Epithelial cell of prostate (primary cell): ENCODE results near the gene PRSS21.
A peak's percentile ranks its signal among the peaks of the same experiment; 100 is the strongest.

Source experiments
- DNase-seq: peaks from one replicate; pipeline ENCODE4 v3.0.0-alpha.2; 2011; ENCODE audit warnings: low read depth, low spot score
- H3K27ac ChIP-seq: fragments of 450-650 bp; 2 replicates; pipeline ENCODE4 v1.5.1; 2017; ENCODE audit warnings: mild to moderate bottlenecking

PRSS21 gene

DNA sequence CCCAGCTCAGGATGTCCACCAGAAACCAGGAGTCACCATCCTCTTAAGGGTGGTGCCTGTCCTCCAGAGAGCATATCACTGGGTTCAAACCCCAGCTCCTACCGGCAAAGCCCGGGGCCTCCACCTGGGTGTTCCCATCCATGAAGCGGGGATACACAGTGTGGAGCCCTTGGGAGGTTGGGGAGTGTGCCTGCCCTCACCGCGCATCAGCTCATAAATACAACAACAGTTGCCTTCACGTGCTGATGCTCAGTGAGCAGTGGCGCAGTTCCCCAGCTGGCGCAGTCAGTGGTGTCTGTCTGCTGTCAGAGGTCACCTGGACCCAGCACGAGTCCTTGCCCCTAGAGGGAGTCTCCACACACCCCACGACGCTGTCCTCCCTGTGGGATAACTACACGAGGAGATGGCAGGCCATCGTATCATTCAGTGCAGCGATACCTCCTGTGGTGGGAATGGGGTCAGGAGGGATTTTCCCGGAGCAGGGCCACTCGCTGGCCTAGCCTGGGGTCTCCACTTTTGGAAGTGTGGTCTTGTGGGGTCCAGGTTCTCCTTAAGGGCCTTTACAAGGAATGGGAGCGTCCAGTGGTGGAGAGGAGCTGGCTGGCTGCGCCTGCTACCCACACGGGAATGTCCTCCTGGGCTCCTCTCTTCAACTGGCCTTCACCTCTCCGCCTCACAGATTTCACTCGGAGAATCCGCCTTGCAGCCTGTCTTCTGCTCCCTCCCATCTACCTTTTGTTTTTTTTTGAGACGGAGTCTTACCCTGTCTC, 37.7 kb upstream of the PRSS21 start:
- no peak for DNase-seq
- no peak overlapping the region for H3K27ac ChIP-seq

- no peak for DNase-seq
- no peak overlapping the region for H3K27ac ChIP-seq
These were observed 36.8 kb upstream of the PRSS21 start for GRCh38 chr16:2779978-2780898.

GRCh38 chr16:2782583-2783351, 34.3 kb upstream of the PRSS21 start:
- H3K27ac ChIP-seq = no peak overlapping the region
- DNase-seq = no peak

DNA sequence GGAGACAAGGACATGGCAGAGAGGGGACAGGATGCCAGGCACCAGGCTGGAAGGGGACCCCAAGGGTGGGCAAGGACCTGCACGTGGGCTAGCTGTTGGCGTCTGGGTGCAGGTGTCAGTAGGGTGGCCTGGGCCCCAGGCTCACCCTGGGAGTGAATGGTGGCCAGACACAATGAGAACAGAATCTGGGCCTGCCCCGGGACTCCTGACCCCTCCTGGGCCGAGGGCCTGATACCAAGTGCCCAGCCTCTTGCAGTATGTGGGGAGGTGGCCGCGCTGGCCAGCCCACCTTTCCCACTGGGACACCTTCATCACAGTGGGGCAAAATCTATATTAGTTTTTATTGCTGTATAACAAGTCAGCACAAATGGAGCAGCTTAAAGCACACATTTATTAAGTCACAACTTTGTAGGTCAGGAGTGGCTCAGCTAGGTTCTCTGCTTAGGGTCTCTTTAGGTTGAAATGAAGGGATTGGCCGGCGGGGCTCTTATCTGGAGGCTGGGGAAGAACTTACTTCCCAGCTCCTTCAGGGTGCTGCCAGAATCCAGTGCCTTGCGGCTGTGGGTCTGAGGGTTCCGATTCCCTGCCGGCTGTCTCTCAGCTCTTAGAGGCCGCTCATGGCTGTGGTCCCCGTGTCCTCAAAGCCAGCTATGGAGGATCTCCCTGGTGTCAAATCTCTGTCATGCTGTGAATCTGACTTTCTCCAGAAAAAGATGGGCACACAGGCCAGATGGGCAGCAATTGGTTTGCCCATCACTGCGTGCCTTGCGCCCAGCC, 33.3 kb upstream of the PRSS21 start:
- DNase-seq = no peak

GRCh38 chr16:2784358-2785100, 32.5 kb upstream of the PRSS21 start:
- H3K27ac ChIP-seq = no peak overlapping the region
- no peak for DNase-seq

More for the DNA sequence above, 33.3 kb upstream of the PRSS21 start:
- no peak overlapping the region for H3K27ac ChIP-seq

DNA sequence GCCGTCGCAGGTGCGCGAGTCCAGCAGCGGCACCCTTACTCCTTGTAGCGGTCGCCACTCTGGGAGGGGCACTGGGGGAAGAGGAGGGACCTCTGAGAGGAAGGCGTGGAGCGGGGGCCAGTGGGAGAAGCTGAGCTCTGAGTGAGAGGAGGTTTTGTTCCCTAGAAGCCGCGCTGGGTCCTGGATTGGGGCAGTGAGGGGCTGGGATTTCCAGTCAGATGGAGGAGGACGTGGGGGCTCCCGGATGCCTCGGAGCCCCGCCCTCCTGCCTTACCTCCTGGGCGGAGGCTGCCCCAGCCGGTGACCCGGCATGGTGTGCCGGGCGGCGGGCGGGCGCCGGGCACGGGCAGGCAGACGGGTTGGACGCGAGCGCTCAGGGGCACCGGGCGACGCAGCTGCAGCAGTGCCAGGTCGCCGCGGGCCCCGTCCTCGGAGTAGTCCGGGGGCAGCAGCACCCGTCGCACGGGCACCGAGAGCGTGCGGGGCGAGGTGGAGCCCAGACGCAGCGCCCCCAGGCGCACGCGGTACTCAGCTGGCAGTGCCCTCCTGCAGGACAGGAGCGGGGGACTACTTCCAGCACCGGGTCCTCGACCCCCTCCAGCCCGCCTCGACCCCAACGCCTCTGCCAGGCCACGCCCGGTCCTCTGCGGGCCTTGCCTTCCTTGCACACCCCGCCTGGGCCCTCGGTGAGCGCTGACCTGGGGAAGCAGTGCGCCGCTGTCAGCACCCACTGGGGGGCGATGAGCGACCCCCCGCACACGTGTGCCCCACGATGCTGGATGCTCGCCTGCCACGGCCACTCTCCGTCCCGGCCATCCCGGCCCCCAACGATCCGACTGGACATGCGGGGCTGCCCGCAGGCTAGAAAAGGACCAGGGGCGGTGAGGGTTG, 31.7 kb upstream of the PRSS21 start:
- no peak for DNase-seq
- no peak overlapping the region for H3K27ac ChIP-seq

DNA sequence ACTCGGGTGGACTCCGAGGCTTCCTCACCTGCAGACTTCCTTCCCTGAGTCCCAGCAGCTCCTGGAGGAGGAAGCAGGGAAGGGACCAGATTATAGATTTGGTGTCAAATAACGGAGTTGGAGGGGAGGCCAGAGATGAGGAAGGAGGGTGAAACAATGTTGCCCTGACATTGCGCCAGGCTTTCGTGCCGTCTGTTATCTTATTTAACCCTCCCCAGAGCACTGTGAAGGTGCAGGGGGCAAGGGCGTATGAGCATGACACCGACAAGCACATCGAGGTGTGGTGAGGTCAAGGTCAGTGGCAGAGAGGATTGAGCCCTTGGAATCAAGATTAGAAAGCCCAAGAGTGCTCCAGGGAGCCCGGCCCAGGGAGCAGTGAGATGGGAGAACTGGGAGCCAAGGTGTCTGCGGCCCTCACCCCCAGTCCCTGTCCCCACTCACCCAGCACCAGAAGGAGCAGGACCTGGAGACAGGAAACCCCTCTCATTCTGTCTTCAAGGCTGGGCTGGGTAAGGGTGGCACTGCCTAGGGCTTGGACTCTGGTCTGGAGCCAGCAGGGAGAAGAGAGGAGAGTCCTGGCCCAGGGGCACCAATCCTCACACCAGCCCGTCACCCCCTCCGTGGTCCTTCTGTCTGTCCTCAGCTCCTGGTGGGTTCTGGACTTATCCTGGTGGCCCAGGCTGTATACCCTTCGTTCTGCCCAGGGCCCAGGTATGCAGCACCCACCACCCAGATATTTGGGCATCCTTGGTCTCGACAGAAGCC, 30.8 kb upstream of the PRSS21 start:
- no peak for DNase-seq
- no peak overlapping the region for H3K27ac ChIP-seq

DNA sequence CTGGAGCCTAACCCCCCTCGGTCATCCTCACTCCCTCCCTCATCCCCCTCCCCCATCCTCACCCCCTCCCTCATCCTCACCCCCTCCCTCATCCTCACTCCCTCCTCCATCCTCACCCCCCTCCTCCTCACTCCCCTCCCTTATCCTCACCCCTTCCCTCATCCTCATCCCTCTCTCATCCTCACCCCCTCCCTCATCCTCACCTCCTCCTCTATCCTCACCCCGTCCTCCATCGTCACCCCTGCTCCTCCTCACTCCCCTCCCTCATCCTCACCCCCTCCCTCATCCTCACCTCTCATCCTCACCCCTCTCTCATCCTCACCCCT, 30.2 kb upstream of the PRSS21 start:
- DNase-seq = no peak
- no peak overlapping the region for H3K27ac ChIP-seq

GRCh38 chr16:2787406-2787805, 29.6 kb upstream of the PRSS21 start, which contains the start of gene PRSS33:
PRSS33 (minus strand) TSS chr16:2787560; CDS start chr16:2786547, 1,013 bp downstream.
- DNase-seq = no peak
- H3K27ac ChIP-seq = no peak within 1 kb of the TSS

GRCh38 chr16:2787961-2788360, 29.1 kb upstream of the PRSS21 start:
- DNase-seq = no peak

GRCh38 chr16:2790631-2791030, 26.4 kb upstream of the PRSS21 start:
- DNase-seq = no peak
- no peak overlapping the region for H3K27ac ChIP-seq

More at GRCh38 chr16:2787961-2788360, 29.1 kb upstream of the PRSS21 start:
- no peak overlapping the region for H3K27ac ChIP-seq

GRCh38 chr16:2791174-2791573, 25.9 kb upstream of the PRSS21 start:
- no peak for DNase-seq
- no peak overlapping the region for H3K27ac ChIP-seq

DNA sequence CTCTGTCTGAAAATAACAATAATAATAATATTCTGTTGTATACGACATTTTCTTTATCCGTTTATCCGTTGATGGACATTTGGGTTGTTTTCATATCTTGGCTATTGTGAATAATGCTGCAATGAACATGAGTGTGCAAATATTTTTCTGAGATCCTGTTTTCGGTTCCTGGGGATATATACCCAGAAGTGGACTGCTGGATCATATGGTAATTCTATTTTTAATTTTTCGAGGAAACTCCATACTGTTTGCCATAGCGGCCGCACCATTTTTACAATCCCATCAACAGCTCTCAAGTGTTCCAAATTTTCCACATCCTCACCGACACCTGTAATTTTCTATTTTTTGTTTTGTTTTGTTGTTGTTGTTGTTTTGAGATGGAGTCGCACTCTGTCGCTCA, 24.1 kb upstream of the PRSS21 start:
- no peak for DNase-seq

DNA sequence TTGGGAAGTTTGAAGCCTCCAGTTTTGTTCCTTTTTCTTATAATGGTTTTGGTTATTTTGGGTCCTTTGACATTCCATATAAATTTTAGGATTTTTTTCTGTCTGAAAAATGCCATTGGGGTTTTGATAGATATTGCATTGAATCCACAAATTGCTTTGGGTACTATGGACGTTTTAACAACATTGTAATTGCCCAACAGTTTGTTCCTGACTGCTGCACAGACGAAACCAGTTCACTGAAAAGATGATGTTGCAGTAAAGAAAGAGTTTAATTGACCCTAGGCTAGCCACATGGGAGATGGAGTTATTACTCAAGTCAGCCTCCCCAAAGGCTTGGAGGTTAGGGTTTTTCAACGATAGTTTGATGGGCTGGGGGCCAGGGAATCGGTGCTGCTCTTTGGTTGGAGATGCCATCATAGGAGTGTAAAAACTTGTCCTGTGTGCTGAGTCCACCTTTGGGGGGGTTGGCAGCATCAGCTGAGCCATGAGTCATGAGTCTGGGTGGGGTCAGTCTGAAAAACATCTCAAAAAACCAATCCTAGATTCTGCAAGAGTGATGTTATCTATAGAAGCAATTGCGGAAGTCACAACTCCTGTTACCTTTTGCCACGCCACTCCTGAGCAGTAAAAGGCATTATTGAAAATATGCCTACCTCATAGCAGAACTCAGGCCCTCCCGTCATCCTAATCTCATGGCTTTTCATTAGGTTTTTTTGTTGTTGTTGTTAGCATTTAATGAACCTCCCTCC, 21.5 kb upstream of the PRSS21 start:
- DNase-seq = peak; percentile 6
- peak overlapping the region; percentile 29 for H3K27ac ChIP-seq

More for the DNA sequence above, 24.1 kb upstream of the PRSS21 start:
- H3K27ac ChIP-seq = no peak overlapping the region

DNA sequence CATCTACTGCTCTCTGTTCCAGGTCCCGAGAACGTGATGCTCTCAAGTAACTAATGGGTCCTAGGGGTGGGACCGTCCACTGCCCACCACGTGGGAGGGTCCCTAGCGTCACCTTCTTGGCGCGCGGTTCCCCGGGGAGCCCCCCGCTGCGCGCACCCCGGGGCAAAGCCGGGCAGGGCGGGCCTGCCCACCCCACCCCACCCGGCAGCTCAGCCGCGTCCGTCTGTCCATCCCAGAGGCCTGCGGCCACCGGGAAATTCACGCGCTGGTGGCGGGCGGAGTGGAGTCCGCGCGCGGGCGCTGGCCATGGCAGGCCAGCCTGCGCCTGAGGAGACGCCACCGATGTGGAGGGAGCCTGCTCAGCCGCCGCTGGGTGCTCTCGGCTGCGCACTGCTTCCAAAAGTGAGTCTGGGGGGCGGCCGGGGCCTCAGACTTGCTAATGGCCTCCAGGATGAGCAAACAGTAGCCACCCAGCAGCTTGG, 18.3 kb upstream of the PRSS21 start:
- no peak for DNase-seq
- H3K27ac ChIP-seq = no peak overlapping the region

DNA sequence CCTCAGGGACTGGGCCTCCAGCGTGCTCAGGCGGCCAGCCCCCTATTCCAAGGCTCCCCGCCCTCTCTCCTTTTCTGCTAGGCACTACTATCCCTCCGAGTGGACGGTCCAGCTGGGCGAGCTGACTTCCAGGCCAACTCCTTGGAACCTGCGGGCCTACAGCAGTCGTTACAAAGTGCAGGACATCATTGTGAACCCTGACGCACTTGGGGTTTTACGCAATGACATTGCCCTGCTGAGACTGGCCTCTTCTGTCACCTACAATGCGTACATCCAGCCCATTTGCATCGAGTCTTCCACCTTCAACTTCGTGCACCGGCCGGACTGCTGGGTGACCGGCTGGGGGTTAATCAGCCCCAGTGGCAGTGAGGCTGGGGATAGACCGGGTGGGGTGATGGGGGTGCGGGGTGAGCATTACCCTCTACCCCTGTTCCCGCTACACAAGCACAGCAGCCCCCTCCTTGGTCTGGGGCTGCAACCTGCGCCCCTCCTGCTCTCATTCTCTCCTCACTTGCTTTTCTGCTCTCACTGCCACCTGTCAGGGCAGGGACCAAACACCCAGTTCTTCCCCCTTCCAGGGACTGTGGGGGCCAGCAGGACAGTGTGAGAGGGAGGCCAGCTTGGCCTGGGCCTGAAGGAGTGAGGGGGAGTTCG, 17.7 kb upstream of the PRSS21 start:
- peak overlapping the region; percentile 38 for H3K27ac ChIP-seq
- DNase-seq = no peak
